Measurements from ENCODE around the gene APBB2.

DNA sequence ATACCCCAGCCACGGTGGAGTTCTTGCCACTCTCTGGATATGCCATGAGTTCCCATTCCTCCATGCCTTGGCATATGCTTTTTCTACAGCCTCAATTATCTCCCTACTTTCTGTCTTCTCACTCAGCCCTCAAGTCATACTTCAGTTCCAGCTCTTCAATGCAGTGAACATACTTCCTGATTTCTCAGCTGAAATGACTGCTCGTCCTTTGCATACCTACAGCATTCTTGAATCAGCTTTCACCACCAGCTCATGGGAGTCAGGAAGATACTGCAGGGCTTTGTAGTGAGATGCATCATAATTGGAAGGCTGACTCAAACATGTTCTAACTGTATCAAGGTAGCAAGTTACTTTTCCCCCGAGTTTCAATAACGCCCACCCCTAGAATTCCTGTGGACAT is 118.4 kb downstream of the APBB2 start:
- TF ChIP-seq POLR2AphosphoS5 (IDR thresholded peaks at IDR 0.05; ENCODE audit: borderline replicate concordance, low read depth, low read length) (no peak), FOXP2 (optimal IDR thresholded peaks at IDR 0.05; ENCODE audit: control extremely low read depth, extremely low read length, insufficient read depth) (no peak)
